ENCODE measurements around the gene DHRS2.

GRCh38 chr14:23631702-23632460, 4.3 kb upstream of the DHRS2 start:
- peak; percentile 89 to 97 (median 92) for TF ChIP-seq CTCF (IDR thresholded peaks at IDR 0.05)
- no peak for TF ChIP-seq POLR2A (IDR thresholded peaks at IDR 0.05)
